Hepatocyte (in vitro differentiated cells): ENCODE measurements around the gene FOXA1. TPM values are rescaled to one million over a fixed set of nuclear protein-coding genes. Genes with fewer than 3 reads are reported as not detected.

Source experiments
- DNase-seq: peaks from one replicate; pipeline ENCODE4 v3.0.0-alpha.2; 2016; ENCODE audit warnings: low spot score
- H2AFZ ChIP-seq: fragments of 200-600 bp; sonication (generic); 2 replicates; pipeline ENCODE4 v1.6.0; 2016; ENCODE audit warnings: antibody characterized with exemption, mild to moderate bottlenecking
- H3K27ac ChIP-seq: fragments of 200-600 bp; sonication (generic); 2 replicates; pipeline ENCODE4 v1.5.1; 2016; ENCODE audit warnings: mild to moderate bottlenecking
- H3K27me3 ChIP-seq: fragments of 200-600 bp; sonication (generic); 2 replicates; pipeline ENCODE4 v1.6.1; 2016
- H3K36me3 ChIP-seq: fragments of 200-600 bp; sonication (generic); replicated peaks from 2 replicates; pipeline ENCODE4 v1.5.1; 2016; ENCODE audit warnings: low read depth; ENCODE audit not compliant: insufficient read depth
- H3K4me1 ChIP-seq: fragments of 200-600 bp; sonication (generic); 2 replicates; pipeline ENCODE4 v1.5.1; 2016; ENCODE audit warnings: mild to moderate bottlenecking, moderate library complexity; ENCODE audit not compliant: insufficient read depth
- H3K4me2 ChIP-seq: fragments of 200-600 bp; sonication (generic); 2 replicates; pipeline ENCODE4 v1.6.0; 2016
- H3K4me3 ChIP-seq: fragments of 200-600 bp; sonication (generic); 2 replicates; pipeline ENCODE4 v1.5.1; 2016; ENCODE audit warnings: mild to moderate bottlenecking
- H3K79me2 ChIP-seq: fragments of 200-600 bp; sonication (generic); 2 replicates; pipeline ENCODE4 v1.6.0; 2017; ENCODE audit warnings: mild to moderate bottlenecking
- H3K9me2 ChIP-seq: fragments of 200-600 bp; sonication (generic); replicated peaks from 2 replicates; pipeline ENCODE4 v1.6.0; 2017; ENCODE audit warnings: mild to moderate bottlenecking; ENCODE audit not compliant: insufficient read depth
- H3K9me3 ChIP-seq: fragments of 200-600 bp; sonication (generic); 2 replicates; pipeline ENCODE4 v1.5.1; 2016; ENCODE audit warnings: low read depth, mild to moderate bottlenecking
- H4K20me1 ChIP-seq: fragments of 200-600 bp; sonication (generic); 2 replicates; pipeline ENCODE4 v1.6.0; 2016; ENCODE audit warnings: mild to moderate bottlenecking; ENCODE audit not compliant: insufficient read depth, poor library complexity, severe bottlenecking
- EZH2 ChIP-seq: fragments of 200-600 bp; sonication (generic); IDR thresholded peaks from 2 replicates; pipeline ENCODE4 v1.6.1; 2016; ENCODE audit warnings: antibody characterized with exemption, mild to moderate bottlenecking, borderline replicate concordance
- EZH2phosphoT487 ChIP-seq: fragments of 200-600 bp; sonication (generic); IDR thresholded peaks from one replicate; pipeline ENCODE4 v1.6.1; 2018; ENCODE audit warnings: antibody characterized with exemption, mild to moderate bottlenecking, low read depth, moderate library complexity; ENCODE audit not compliant: unreplicated experiment, severe bottlenecking
- WGBS: methylation state at CpG from one replicate; pipeline ENCODE4 v1.1.6; 2016; ENCODE audit warnings: low lambda C conversion rate; ENCODE audit errors: missing lambda C conversion rate; 5-methylcytosine and 5-hydroxymethylcytosine counted together
- polyA plus RNA-seq: library from polyadenylated mRNA; unstranded; fragments of >200 nt; fragmentation: Nextera tagmentation; extraction: Ambion mirVana; gene quantifications from 2 replicates; pipeline ENCODE4 v1.2.1, GENCODE V29; 2016
- total RNA-seq: library from RNA; depleted of rRNA; stranded (reverse); fragments of >200 nt; gene quantifications from 2 replicates; pipeline ENCODE4 v1.2.3, GENCODE V29; 2014
- TF ChIP-seq, protein P1 (sequence below): fragments of 200-600 bp; sonication (generic); IDR thresholded peaks from 2 replicates; pipeline ENCODE4 v1.5.1; 2016; ENCODE audit warnings: antibody characterized with exemption, mild to moderate bottlenecking; ENCODE audit not compliant: poor library complexity

Gene FOXA1
- total and polyA plus RNA-seq, 2 experiments from 2014 or later = 85.7 to 89.2 TPM

DNA sequence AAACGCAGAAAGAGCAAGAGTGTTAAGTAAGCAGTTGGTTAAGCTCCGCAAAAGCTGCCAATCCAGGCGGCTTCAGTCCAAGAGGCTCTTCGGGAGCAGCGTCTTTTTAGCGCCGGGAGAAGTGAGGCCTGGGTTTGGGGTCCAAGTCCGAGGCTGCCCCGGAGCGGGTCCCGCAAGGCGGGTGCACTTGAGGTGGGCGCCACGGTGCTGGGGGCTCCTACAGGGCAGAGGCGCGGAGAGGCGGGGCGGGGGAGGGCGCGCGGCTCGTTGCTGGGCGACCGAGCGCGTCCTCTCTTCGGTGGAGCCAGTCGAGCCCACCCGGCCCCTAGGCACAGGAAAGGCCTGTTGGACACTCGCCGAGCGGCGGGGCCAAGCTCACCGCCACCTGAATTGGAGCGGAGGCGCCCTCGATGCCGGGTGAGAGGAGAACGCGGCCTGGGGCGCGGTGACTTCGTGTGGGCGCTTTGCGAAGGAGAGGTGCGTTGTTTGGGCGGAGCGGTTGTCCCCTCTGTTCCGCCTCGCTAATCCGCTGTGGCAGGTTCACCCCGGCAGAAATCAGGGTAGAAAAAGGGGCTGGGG lies 16.0 kb upstream of the FOXA1 start:
- no peaks in the 10 kb centered on the region for H3K36me3 ChIP-seq
- no peak overlapping the region for H3K4me2 ChIP-seq
- H4K20me1 ChIP-seq = no peaks in the 10 kb centered on the region
- no peaks in the 10 kb centered on the region for H3K9me2 ChIP-seq
- no peaks in the 10 kb centered on the region for H3K27me3 ChIP-seq
- H3K27ac ChIP-seq = no peak overlapping the region
- peaks cover 14% of the 10 kb centered on the region for H3K9me3 ChIP-seq
- DNase-seq = no peak
- TF ChIP-seq EZH2 = no peak
- no peak for TF ChIP-seq EZH2phosphoT487
- TF ChIP-seq, protein P1, sequence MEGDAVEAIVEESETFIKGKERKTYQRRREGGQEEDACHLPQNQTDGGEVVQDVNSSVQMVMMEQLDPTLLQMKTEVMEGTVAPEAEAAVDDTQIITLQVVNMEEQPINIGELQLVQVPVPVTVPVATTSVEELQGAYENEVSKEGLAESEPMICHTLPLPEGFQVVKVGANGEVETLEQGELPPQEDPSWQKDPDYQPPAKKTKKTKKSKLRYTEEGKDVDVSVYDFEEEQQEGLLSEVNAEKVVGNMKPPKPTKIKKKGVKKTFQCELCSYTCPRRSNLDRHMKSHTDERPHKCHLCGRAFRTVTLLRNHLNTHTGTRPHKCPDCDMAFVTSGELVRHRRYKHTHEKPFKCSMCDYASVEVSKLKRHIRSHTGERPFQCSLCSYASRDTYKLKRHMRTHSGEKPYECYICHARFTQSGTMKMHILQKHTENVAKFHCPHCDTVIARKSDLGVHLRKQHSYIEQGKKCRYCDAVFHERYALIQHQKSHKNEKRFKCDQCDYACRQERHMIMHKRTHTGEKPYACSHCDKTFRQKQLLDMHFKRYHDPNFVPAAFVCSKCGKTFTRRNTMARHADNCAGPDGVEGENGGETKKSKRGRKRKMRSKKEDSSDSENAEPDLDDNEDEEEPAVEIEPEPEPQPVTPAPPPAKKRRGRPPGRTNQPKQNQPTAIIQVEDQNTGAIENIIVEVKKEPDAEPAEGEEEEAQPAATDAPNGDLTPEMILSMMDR = no peak
- no peak overlapping the region for H2AFZ ChIP-seq
- peaks cover 7% of the 10 kb centered on the region for H3K79me2 ChIP-seq
- WGBS = 97% methylated on average over 37 of the region's 52 CpGs
- H3K4me3 ChIP-seq = no peak overlapping the region
- H3K4me1 ChIP-seq = no peaks in the 10 kb centered on the region

DNA sequence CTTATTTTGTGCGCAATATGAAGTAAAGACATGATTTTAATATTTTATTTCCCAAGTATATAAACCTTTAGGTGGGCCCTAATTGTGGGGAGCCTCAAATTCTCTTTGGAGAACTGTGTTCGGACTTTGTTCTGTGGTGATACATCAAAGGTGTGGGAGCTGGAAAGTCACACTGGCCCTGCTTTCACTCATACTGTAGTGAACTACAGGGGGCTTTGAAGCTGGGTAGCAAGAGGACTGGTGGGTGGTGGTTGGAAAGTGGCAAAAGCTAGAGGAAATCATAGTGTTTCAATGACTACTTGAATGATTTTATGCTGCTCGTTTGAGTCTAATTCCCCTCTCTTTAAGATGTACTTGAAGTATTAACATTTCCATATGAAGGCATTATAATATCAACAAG lies 13.6 kb upstream of the FOXA1 start:
- WGBS = 90% methylated on average over 3 of the region's 3 CpGs
- Histone ChIP-seq H3K27ac (no peak overlapping the region), H3K36me3 (no peaks in the 10 kb centered on the region), H3K4me2 (no peak overlapping the region), H2AFZ (no peak overlapping the region), H3K4me3 (no peak overlapping the region), H3K4me1 (no peaks in the 10 kb centered on the region), H3K9me3 (peaks cover 3% of the 10 kb centered on the region), H3K79me2 (peaks cover 13% of the 10 kb centered on the region), H4K20me1 (no peaks in the 10 kb centered on the region), H3K9me2 (no peaks in the 10 kb centered on the region), H3K27me3 (peaks cover 15% of the 10 kb centered on the region)
- no peak for DNase-seq
- no peak for TF ChIP-seq EZH2phosphoT487
- TF ChIP-seq EZH2 = no peak
- TF ChIP-seq, protein P1 = no peak

DNA sequence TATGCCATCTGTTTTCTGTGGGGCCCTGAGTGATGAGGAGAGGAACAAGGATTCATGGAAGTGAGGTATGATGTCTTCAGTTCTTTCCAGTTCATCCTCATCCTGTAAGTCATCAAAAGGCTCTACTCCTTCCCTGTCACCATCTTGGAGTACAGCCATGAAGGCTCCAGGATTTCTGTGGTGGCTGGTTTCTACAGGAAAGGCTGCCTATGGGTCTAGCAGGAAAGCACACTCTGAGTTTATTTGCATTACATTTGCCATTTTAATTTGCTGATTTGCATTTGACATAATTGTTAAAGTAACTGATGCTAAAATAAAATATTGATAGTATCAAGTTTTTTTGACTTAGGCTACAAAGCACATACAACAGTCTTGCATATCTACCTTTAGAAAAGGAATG lies 11.6 kb upstream of the FOXA1 start:
- no peak for DNase-seq
- H2AFZ ChIP-seq = no peak overlapping the region
- no peaks in the 10 kb centered on the region for H3K9me2 ChIP-seq
- peaks cover 26% of the 10 kb centered on the region for H3K79me2 ChIP-seq
- no peaks in the 10 kb centered on the region for H4K20me1 ChIP-seq
- peaks cover 27% of the 10 kb centered on the region for H3K27me3 ChIP-seq
- H3K9me3 ChIP-seq = no peaks in the 10 kb centered on the region
- H3K4me3 ChIP-seq = no peak overlapping the region
- H3K36me3 ChIP-seq = no peaks in the 10 kb centered on the region
- TF ChIP-seq, protein P1 = no peak
- no peak for TF ChIP-seq EZH2
- no peak for TF ChIP-seq EZH2phosphoT487
- no peak overlapping the region for H3K4me2 ChIP-seq
- H3K4me1 ChIP-seq = no peaks in the 10 kb centered on the region
- no peak overlapping the region for H3K27ac ChIP-seq
